Transverse colon (tissue), 4 donors: ENCODE data around the gene CDK5RAP1. TPM values are rescaled to one million over a fixed set of nuclear protein-coding genes. Genes with fewer than 3 reads are reported as not detected.
A peak's percentile ranks its signal among the peaks of the same experiment; 100 is the strongest.

Experiments used
- DNase-seq: peaks from one replicate; pipeline ENCODE4 v3.0.0-alpha.2; 2019
- H3K27ac ChIP-seq, 4 donors: fragments of 200-600 bp; sonication (generic); 2 replicates each; pipeline ENCODE4 v1.5.1; 2016 to 2018; ENCODE audit warnings: inconsistent platforms in 4 of 4
- H3K27me3 ChIP-seq: fragments of 200-600 bp; sonication (generic); 2 replicates; pipeline ENCODE4 v1.5.1; 2017; ENCODE audit warnings: inconsistent platforms
- H3K36me3 ChIP-seq, 4 donors: fragments of 200-600 bp; sonication (generic); 2 replicates each; pipeline ENCODE4 v1.5.1; 2017 to 2019; ENCODE audit warnings: inconsistent platforms in 4 of 4
- H3K4me1 ChIP-seq, 4 donors: fragments of 200-600 bp; sonication (generic); 2 replicates each; pipeline ENCODE4 v1.5.1; 2017 to 2020; ENCODE audit warnings: inconsistent platforms in 4 of 4
- H3K4me3 ChIP-seq, 4 donors: fragments of 200-600 bp; sonication (generic); 1 replicate in 1 of 4; 2 replicates in 3 of 4; pipeline versions ENCODE4 v1.5.1 to v1.6.1; 2017 to 2019; ENCODE audit warnings: inconsistent platforms in 4 of 4
- H3K9me3 ChIP-seq, 2 donors: fragments of 200-600 bp; sonication (generic); 2 replicates each; pipeline ENCODE4 v1.5.1; 2017 to 2019; ENCODE audit warnings: inconsistent platforms in 2 of 2
- EP300 ChIP-seq: sonication (generic); formaldehyde crosslinking; IDR thresholded peaks from one replicate; pipeline ENCODE4 v1.6.1; 2017; ENCODE audit warnings: antibody characterized with exemption, low read depth
- POLR2A ChIP-seq: fragments of 450-650 bp; IDR thresholded peaks from one replicate; pipeline ENCODE4 v1.6.1; 2016; ENCODE audit warnings: antibody characterized with exemption, mild to moderate bottlenecking, moderate library complexity
- POLR2AphosphoS5 ChIP-seq, 3 donors: sonication (generic); formaldehyde crosslinking; IDR thresholded peaks; one replicate each; pipeline ENCODE4 v1.6.1; 2016; ENCODE audit warnings: antibody characterized with exemption in 3 of 3
- WGBS, 2 donors: methylation state at CpG; one replicate each; pipeline ENCODE4 v1.1.5; 2018; ENCODE audit warnings: low coverage in 1 of 2; 5-methylcytosine and 5-hydroxymethylcytosine counted together
- in situ Hi-C, 4 donors: fragments of 200-750 bp; cut with MboI; loops; one replicate each; pipeline versions ENCODE4 v1.15.0 to v1.15.1; 2017; ENCODE audit warnings: low sequenced_read_pairs in 3 of 4, low pct_ligation_motif_present in 1 of 4, low pct_unique_long_range_greater_than_20kb in 1 of 4
- intact Hi-C: fragments of 100-400 bp; cut with DNase I; formaldehyde crosslinking; loops from one replicate; pipeline ENCODE4 v1.15.1; 2023; ENCODE audit warnings: low total_unique reads
- total RNA-seq, 4 donors: library from RNA; depleted of rRNA; stranded (reverse); fragments of >200 nt; gene quantifications; one replicate each; pipeline ENCODE4 v1.1.0, GENCODE V29; 2016
- TF ChIP-seq, protein P1 (sequence below), 5 experiments: fragments of 200-600 bp in 3 of 5; fragments of 450-650 bp in 2 of 5; sonication (generic) in 3 of 5; IDR thresholded peaks; 1 replicate in 2 of 5; 2 replicates in 3 of 5; pipeline ENCODE4 v1.5.1; 2016 to 2017; ENCODE audit warnings: antibody characterized with exemption in 5 of 5, inconsistent platforms in 3 of 5, mild to moderate bottlenecking in 2 of 5, moderate library complexity in 1 of 5

CDK5RAP1 gene
- total RNA-seq, 4 donors from 2014 or later = 8.6 to 21.3 (median 20.3) TPM

DNA sequence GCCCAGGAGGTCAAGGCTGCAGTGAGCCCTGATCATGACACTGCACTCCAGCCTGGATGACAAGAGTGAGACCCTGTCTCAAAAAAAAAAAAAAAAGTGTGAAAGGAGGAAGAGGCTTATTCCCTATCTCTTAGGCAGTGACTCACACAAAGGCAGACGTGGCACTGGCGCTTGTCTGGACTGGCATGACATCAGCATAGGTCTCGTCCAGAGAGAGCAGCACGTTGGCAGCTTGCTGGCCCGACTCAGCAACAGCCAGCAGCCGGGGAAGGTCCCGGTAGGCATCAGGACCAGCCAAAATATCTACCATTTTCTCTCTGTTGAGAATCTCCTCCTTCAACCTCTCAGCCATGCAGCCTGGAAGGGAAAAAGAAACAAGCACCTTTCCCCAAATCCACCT is 14.1 kb downstream of the CDK5RAP1 start:
- 89 to 90% methylated on average over 2 to 7 of the region's 7 CpGs for WGBS, 2 donors
- in situ Hi-C loops = no loop called here
- H3K4me3 ChIP-seq = no peak overlapping the region
- TF ChIP-seq EP300 (no peak), POLR2A (no peak)
- TF ChIP-seq, protein P1, sequence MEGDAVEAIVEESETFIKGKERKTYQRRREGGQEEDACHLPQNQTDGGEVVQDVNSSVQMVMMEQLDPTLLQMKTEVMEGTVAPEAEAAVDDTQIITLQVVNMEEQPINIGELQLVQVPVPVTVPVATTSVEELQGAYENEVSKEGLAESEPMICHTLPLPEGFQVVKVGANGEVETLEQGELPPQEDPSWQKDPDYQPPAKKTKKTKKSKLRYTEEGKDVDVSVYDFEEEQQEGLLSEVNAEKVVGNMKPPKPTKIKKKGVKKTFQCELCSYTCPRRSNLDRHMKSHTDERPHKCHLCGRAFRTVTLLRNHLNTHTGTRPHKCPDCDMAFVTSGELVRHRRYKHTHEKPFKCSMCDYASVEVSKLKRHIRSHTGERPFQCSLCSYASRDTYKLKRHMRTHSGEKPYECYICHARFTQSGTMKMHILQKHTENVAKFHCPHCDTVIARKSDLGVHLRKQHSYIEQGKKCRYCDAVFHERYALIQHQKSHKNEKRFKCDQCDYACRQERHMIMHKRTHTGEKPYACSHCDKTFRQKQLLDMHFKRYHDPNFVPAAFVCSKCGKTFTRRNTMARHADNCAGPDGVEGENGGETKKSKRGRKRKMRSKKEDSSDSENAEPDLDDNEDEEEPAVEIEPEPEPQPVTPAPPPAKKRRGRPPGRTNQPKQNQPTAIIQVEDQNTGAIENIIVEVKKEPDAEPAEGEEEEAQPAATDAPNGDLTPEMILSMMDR (IDR thresholded peaks at IDR 0.05) = no peak
- H3K36me3 ChIP-seq = peaks cover 0 to 69% (median 18%) of the 10 kb centered on the region in 4 donors
- DNase-seq = no peak
- no peaks in the 10 kb centered on the region for H3K4me1 ChIP-seq
- no peaks in the 10 kb centered on the region for H3K27me3 ChIP-seq
- H3K9me3 ChIP-seq = no peaks in the 10 kb centered on the region
- no peak overlapping the region for H3K27ac ChIP-seq
- intact Hi-C loops = no loop called here

DNA sequence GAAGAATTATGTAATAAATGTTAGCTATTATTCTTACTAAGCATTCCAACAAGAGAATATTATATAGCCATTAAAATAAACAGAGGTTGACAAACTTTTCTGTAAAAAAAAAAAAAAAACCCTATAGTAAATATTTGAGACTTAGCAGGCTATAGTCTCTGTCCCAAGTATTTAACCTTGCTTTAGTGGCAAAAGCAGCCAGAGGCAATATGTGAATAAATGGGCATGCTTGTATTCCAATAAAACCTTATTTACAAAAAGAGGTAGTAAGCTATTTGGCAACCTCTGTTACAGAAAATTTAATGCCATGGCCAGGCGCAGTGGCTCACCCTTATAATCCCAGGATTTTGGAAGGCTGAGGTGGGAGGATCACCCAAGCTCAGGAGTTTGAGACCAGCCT is 14.6 kb downstream of the CDK5RAP1 start:
- in situ Hi-C loops (no loop called here), intact Hi-C loops (no loop called here)
- no peak overlapping the region for H3K27ac ChIP-seq
- no peak overlapping the region for H3K4me3 ChIP-seq
- TF ChIP-seq, protein P1 (IDR thresholded peaks at IDR 0.05) = no peak
- no peaks in the 10 kb centered on the region for H3K4me1 ChIP-seq
- H3K9me3 ChIP-seq = no peaks in the 10 kb centered on the region
- 96 to 100% methylated on average over 1 of the region's 1 CpG for WGBS, 2 donors
- no peaks in the 10 kb centered on the region for H3K27me3 ChIP-seq
- no peak for DNase-seq
- peaks cover 0 to 67% (median 20%) of the 10 kb centered on the region in 4 donors for H3K36me3 ChIP-seq

GRCh38 chr20:33377366-33377765 is 24.0 kb downstream of the CDK5RAP1 start:
- DNase-seq = no peak
- Histone ChIP-seq H3K27me3 (no peaks in the 10 kb centered on the region), H3K36me3 (peaks cover 0 to 31% (median 7%) of the 10 kb centered on the region in 4 donors), H3K4me3 (no peak overlapping the region), H3K4me1 (no peaks in the 10 kb centered on the region), H3K9me3 (no peaks in the 10 kb centered on the region), H3K27ac (no peak overlapping the region)
- in situ Hi-C loops = no loop called here
- TF ChIP-seq POLR2AphosphoS5 (IDR thresholded peaks at IDR 0.05) = no peak
- no peak for TF ChIP-seq POLR2A
- TF ChIP-seq, protein P1 (IDR thresholded peaks at IDR 0.05) = no peak
- 82 to 100% methylated on average over 2 of the region's 2 CpGs for WGBS, 2 donors
- intact Hi-C loops = no loop called here

GRCh38 chr20:33373735-33374605 is 27.3 kb downstream of the CDK5RAP1 start:
- intact Hi-C loops (no loop called here), in situ Hi-C loops (no loop called here)
- H3K27me3 ChIP-seq = no peaks in the 10 kb centered on the region
- no peaks in the 10 kb centered on the region for H3K4me1 ChIP-seq
- peak overlapping the region in 2 of 4 donors; percentile 7 to 19 for H3K27ac ChIP-seq
- H3K36me3 ChIP-seq = peaks cover 0 to 27% (median 8%) of the 10 kb centered on the region in 4 donors
- 83 to 89% methylated on average over 2 to 4 of the region's 4 CpGs for WGBS, 2 donors
- TF ChIP-seq EP300 = no peak
- TF ChIP-seq POLR2A = no peak
- no peak for TF ChIP-seq POLR2AphosphoS5 (IDR thresholded peaks at IDR 0.05)
- TF ChIP-seq, protein P1 (IDR thresholded peaks at IDR 0.05) = no peak
- H3K9me3 ChIP-seq = no peaks in the 10 kb centered on the region
- no peak for DNase-seq
- H3K4me3 ChIP-seq = no peak overlapping the region
